Pancreas (tissue), 10 donors: ENCODE data around the gene SERPINB6. TPM values are rescaled to one million over a fixed set of nuclear protein-coding genes. Genes with fewer than 3 reads are reported as not detected.
"Not testable (repeated sequence)": the region's sequence is repeated elsewhere in the genome, so short reads cannot be mapped to it uniquely, and the experiment has no call there.

Experiments
- ATAC-seq, 4 donors: fragments of 200-7000 bp; cut with Tn5 transposase; one replicate each; pipeline versions ENCODE4 v1.8.0 to v1.9.1; 2020; ENCODE audit warnings: mild to moderate bottlenecking in 4 of 4, moderate library complexity in 4 of 4
- DNase-seq, 6 donors: peaks; one replicate each; pipeline ENCODE4 v3.0.0-alpha.2; 2020
- FAIRE-seq: peaks from 2 replicates; lab custom pipeline; 2012; peaks lifted over from hg19 to GRCh38; lab: Jason Lieb, UNC
- H3K27ac ChIP-seq, 4 donors: fragments of 200-600 bp; sonication (generic); 1 replicate in 3 of 4; 2 replicates in 1 of 4; pipeline versions ENCODE4 v1.5.0 to v1.8.0; 2020
- H3K27me3 ChIP-seq, 4 donors: fragments of 200-600 bp; one replicate each; pipeline ENCODE4 v1.8.0; 2021
- H3K36me3 ChIP-seq, 3 donors: fragments of 200-600 bp; sonication (generic) in 1 of 3; one replicate each; pipeline versions ENCODE4 v1.5.0 to v1.8.0; 2020 to 2021
- H3K4me1 ChIP-seq, 3 donors: fragments of 200-600 bp; one replicate each; pipeline ENCODE4 v1.8.0; 2021
- H3K4me3 ChIP-seq, 4 donors: fragments of 200-600 bp; sonication (generic) in 2 of 4; one replicate each; pipeline versions ENCODE4 v1.5.0 to v1.8.0; 2020 to 2021
- H3K9me3 ChIP-seq, 4 donors: fragments of 200-600 bp; one replicate each; pipeline ENCODE4 v1.8.0; 2021
- CTCF ChIP-seq, 4 donors: fragments of 200-600 bp; sonication (generic) in 3 of 4; IDR thresholded peaks; one replicate each; pipeline versions ENCODE4 v1.5.0 to v1.8.0; 2021; ENCODE audit warnings: antibody characterized with exemption in 4 of 4
- WGBS, 2 donors: extraction: QIAGEN DNeasy Blood & Tissue Kit; methylation state at CpG; one replicate each; pipeline ENCODE4 v1.1.7; 2013; 5-methylcytosine and 5-hydroxymethylcytosine counted together
- intact Hi-C, 3 donors: fragments of 100-400 bp; cut with DNase I; formaldehyde crosslinking; loops; one replicate each; pipeline versions ENCODE4 v1.11.1 to v1.14.2; 2022
- polyA plus RNA-seq, 2 donors: library from polyadenylated mRNA; stranded (reverse); fragments of 200-250 nt; gene quantifications; one replicate each; pipeline ENCODE4 v1.2.3, GENCODE V29; 2013
- total RNA-seq, 6 donors: library from RNA; stranded (reverse); fragmentation: NEBNext Ultra II Directional in 4 of 6; extraction: Animal tissue kit (Norgen Biotek cat#: 25700) in 4 of 6; gene quantifications; one replicate each; pipeline versions ENCODE4 v1.2.1 to v1.2.4, GENCODE V29; 2021 to 2023
- donor health status: healthy with polysubstance abuse.
- donor health status: DM: no; HTN: no; CAD: no; lungs with moderate emphysema.
- donor health status: DM: no; HTN: no; CAD: no.
- donor health status: control.
- donor health status: control.
- donor health status: Bipolar disorder and iron deficiency.
- donor health status: DM: yes; HTN: yes; CAD: no.
- donor health status: DM: no; HTN: no; CAD: no.
- donor health status: DM: no; HTN: no; CAD: no.
- donor health status: DM: yes; HTN: yes; CAD: no.

The SERPINB6 gene
- total and polyA plus RNA-seq, 8 donors = 77.7 to 193 (median 103) TPM

- Histone ChIP-seq H3K27ac (no peak overlapping the region), H3K27me3 (no peaks in the 10 kb centered on the region), H3K36me3 (peaks cover 0 to 4% (median 0%) of the 10 kb centered on the region in 3 donors), H3K4me3 (no peak overlapping the region), H3K4me1 (no peaks in the 10 kb centered on the region), H3K9me3 (no peaks in the 10 kb centered on the region)
- intact Hi-C loops = loop anchor here in 1 of 3 donors (5.0 kb wide), 1 partner anchor 34 kb away; no protein-coding TSS in a partner anchor
- FAIRE-seq (no peak), ATAC-seq (peak in 2 of 4 donors; percentile 55 to 61), DNase-seq (no peak)
- WGBS, 2 donors = 89 to 94% methylated on average over 2 of the region's 2 CpGs
- TF ChIP-seq CTCF (IDR thresholded peaks at IDR 0.05) = no peak
Measured at GRCh38 chr6:3013486-3013885, 42.1 kb upstream of the SERPINB6 start.

- FAIRE-seq (no peak), ATAC-seq (no peak), DNase-seq (no peak)
- TF ChIP-seq CTCF (IDR thresholded peaks at IDR 0.05) = no peak
- Histone ChIP-seq H3K27me3 (no peaks in the 10 kb centered on the region), H3K4me3 (no peak overlapping the region), H3K27ac (no peak overlapping the region), H3K36me3 (peaks cover 0 to 4% (median 0%) of the 10 kb centered on the region in 3 donors), H3K9me3 (no peaks in the 10 kb centered on the region), H3K4me1 (no peaks in the 10 kb centered on the region)
- intact Hi-C loops = loop anchor here in 1 of 3 donors (5.0 kb wide), 1 partner anchor 36 kb away; no protein-coding TSS in a partner anchor
Measured at GRCh38 chr6:3011592-3011991, 40.2 kb upstream of the SERPINB6 start.

GRCh38 chr6:3011158-3011557 is 39.8 kb upstream of the SERPINB6 start:
- TF ChIP-seq CTCF (IDR thresholded peaks at IDR 0.05) = no peak
- no peaks in the 10 kb centered on the region for H3K27me3 ChIP-seq
- FAIRE-seq (no peak), DNase-seq (no peak), ATAC-seq (no peak)
- H3K27ac ChIP-seq = no peak overlapping the region
- H3K36me3 ChIP-seq = peaks cover 0 to 4% (median 0%) of the 10 kb centered on the region in 3 donors
- H3K4me1 ChIP-seq = no peaks in the 10 kb centered on the region
- no peaks in the 10 kb centered on the region for H3K9me3 ChIP-seq
- intact Hi-C loops = loop anchor here in 1 of 3 donors (5.0 kb wide), 1 partner anchor 36 kb away; no protein-coding TSS in a partner anchor
- H3K4me3 ChIP-seq = no peak overlapping the region

GRCh38 chr6:3009930-3010329 is 38.6 kb upstream of the SERPINB6 start:
- no peaks in the 10 kb centered on the region for H3K4me1 ChIP-seq
- ATAC-seq (no peak), FAIRE-seq (no peak), DNase-seq (no peak)
- no peaks in the 10 kb centered on the region for H3K9me3 ChIP-seq
- whole genome bisulfite sequencing, 2 donors = 93 to 95% methylated on average over 3 of the region's 3 CpGs
- no peak overlapping the region for H3K4me3 ChIP-seq
- H3K27ac ChIP-seq = no peak overlapping the region
- no peaks in the 10 kb centered on the region for H3K27me3 ChIP-seq
- peaks cover 0 to 4% (median 0%) of the 10 kb centered on the region in 3 donors for H3K36me3 ChIP-seq
- TF ChIP-seq CTCF (IDR thresholded peaks at IDR 0.05) = no peak
- intact Hi-C loops = loop anchor here in 2 of 3 donors (5.0 kb wide), 1 partner anchor 37 kb away; no protein-coding TSS in a partner anchor

- H3K4me1 ChIP-seq, ATAC-seq, H3K4me3 ChIP-seq, H3K27ac ChIP-seq, H3K36me3 ChIP-seq, H3K9me3 ChIP-seq, FAIRE-seq, H3K27me3 ChIP-seq, DNase-seq: not testable (repeated sequence)
- intact Hi-C loops = loop anchor here in 1 of 3 donors (5.0 kb wide), 1 partner anchor 39 kb away; no protein-coding TSS in a partner anchor
- 97 to 98% methylated on average over 17 of the region's 17 CpGs for WGBS, 2 donors
Measured at GRCh38 chr6:3008712-3009265, 37.4 kb upstream of the SERPINB6 start.
